COLO668 (cell line): ENCODE data around the gene TTC21B.

Experiments
- DNase-seq: peaks from one replicate; lab custom pipeline; 2025; ENCODE audit not compliant: unreplicated experiment; lab: John Stamatoyannopoulos, UW

The TTC21B gene

GRCh38 chr2:165840333-165840958 is 113.1 kb downstream of the TTC21B start:
- DNase-seq = no peak

DNA sequence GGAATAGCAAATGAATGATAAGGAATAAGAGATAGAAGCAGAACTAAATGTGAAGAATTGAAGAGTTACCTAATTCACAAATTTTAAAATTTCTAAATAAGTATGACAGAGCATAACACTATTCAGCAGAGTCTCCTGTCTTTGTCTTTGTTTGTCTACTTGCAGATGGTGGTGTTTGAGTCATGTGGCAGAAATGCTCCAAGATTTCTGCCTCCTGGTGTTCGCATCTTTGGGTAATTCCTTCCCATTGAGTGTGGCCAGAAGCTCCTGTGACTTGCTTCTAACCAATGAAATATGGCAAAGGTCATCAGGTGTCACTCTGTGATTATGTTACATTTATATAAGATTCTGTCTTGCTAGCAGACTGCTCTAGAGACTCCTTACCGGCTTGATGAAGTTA is 114.0 kb downstream of the TTC21B start:
- no peak for DNase-seq

DNA sequence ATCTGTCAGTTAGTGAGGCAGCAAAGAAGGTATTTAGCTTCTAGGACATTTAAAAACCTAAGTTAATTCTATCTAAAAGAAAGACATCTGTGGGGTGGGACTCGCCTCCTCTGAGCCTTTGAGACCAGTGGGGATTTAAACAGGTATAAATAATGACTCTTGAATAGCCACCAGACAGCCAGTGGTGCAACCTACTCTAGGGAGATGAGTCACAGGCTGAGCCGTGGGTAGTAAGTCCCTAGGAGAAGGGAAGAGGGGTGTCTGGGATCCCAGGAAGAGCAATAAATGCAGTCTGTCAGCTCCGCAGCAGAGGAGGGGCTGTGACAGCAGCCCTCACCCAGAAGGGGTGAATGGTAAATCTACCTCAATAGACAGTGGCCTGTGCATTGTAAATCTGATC is 116.5 kb downstream of the TTC21B start:
- DNase-seq = no peak

GRCh38 chr2:165835363-165835762 is 118.2 kb downstream of the TTC21B start:
- no peak for DNase-seq

DNA sequence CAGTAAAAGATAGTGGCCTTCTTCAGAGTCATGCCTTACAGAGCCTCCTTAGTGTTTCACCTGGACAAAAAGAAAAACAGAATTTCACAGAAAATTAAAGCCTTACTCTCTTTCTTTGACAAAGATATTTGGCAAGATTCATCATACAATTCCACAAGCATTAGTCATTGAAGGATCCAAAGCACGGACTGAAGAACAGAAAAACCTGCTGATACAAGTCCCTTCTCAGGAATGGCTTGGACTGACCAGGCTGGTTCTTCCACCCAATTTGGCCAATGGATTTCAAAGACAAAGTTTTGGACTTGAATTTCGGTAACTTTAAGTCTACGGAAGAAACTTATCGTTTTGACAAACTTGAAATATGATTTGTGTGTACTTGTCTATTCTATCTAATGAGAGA is 120.4 kb downstream of the TTC21B start:
- no peak for DNase-seq

GRCh38 chr2:165827921-165828276 is 125.7 kb downstream of the TTC21B start:
- DNase-seq = no peak

- no peak for DNase-seq
Measured at GRCh38 chr2:165827016-165827920, 126.3 kb downstream of the TTC21B start.

- peak; percentile 80 for DNase-seq
Measured at GRCh38 chr2:165825041-165825440, 128.5 kb downstream of the TTC21B start.
